OCI-LY7 (cell line): Measurements from ENCODE around the gene KMT2B. TPM values are rescaled to one million over a fixed set of nuclear protein-coding genes. Genes with fewer than 3 reads are reported as not detected.
A peak's percentile ranks its signal among the peaks of the same experiment; 100 is the strongest.

Source experiments
- Bru-seq: library from RNA; stranded (reverse); fragments of 400-500 nt; gene quantifications from one replicate; lab custom pipeline; 2021; lab: Mats Ljungman, UMichigan
- BruChase-seq, 2 experiments: library from RNA; stranded (reverse); fragments of 400-500 nt; gene quantifications; one replicate each; lab custom pipeline; 2021; lab: Mats Ljungman, UMichigan
- BruUV-seq: library from RNA; stranded (reverse); fragments of 400-500 nt; replicated peaks from 2 replicates; lab custom pipeline; 2021; lab: Mats Ljungman, UMichigan
- CTCF ChIA-PET: fragments of 300-600 bp; sonication (Branson Sonifier 250); formaldehyde crosslinking; loops from one replicate; lab custom pipeline; 2022; ENCODE audit warnings: antibody characterized with exemption; ENCODE audit not compliant: unreplicated experiment; lab: Charles Lee
- POLR2A ChIA-PET: fragments of 300-600 bp; sonication (Branson Sonifier 250); formaldehyde crosslinking; loops from one replicate; lab custom pipeline; 2022; ENCODE audit warnings: antibody characterized with exemption; lab: Charles Lee
- DNase-seq: peaks from one replicate; pipeline ENCODE4 v3.0.0-alpha.2; 2015; ENCODE audit warnings: low spot score
- H2AFZ ChIP-seq: fragments of 200-600 bp; sonication (generic), shearing (Covaris generic); 2 replicates; pipeline ENCODE4 v1.6.1; 2014; ENCODE audit warnings: mild to moderate bottlenecking, antibody characterized with exemption, low read length, moderate library complexity
- H3K27ac ChIP-seq: fragments of 200-600 bp; sonication (generic); 2 replicates; pipeline ENCODE4 v1.5.1; 2014; ENCODE audit warnings: mixed run types, low read depth, mild to moderate bottlenecking, moderate library complexity, low read length, inconsistent platforms; ENCODE audit not compliant: poor library complexity, severe bottlenecking
- H3K36me3 ChIP-seq: fragments of 200-600 bp; sonication (generic); 2 replicates; pipeline ENCODE4 v1.6.1; 2014; ENCODE audit warnings: mild to moderate bottlenecking, antibody characterized with exemption, low read length, moderate library complexity, mixed read lengths; ENCODE audit not compliant: insufficient read depth
- H3K4me1 ChIP-seq: fragments of 200-600 bp; sonication (generic); 2 replicates; pipeline ENCODE4 v1.5.1; 2014; ENCODE audit warnings: mild to moderate bottlenecking, low read length; ENCODE audit not compliant: insufficient read depth, poor library complexity, severe bottlenecking
- H3K4me2 ChIP-seq: fragments of 200-600 bp; sonication (generic); 2 replicates; pipeline ENCODE4 v1.6.1; 2014; ENCODE audit warnings: mild to moderate bottlenecking, low read length
- H3K4me3 ChIP-seq: fragments of 200-600 bp; sonication (generic); 2 replicates; pipeline ENCODE4 v1.5.1; 2014; ENCODE audit warnings: mild to moderate bottlenecking, low read depth, low read length; ENCODE audit not compliant: poor library complexity, severe bottlenecking
- H3K79me2 ChIP-seq: fragments of 200-600 bp; sonication (generic); 2 replicates; pipeline ENCODE4 v1.6.1; 2016; ENCODE audit warnings: low read depth, mild to moderate bottlenecking, low read length, moderate library complexity, mixed read lengths; ENCODE audit not compliant: insufficient read depth
- H3K9me2 ChIP-seq: fragments of 200-600 bp; sonication (generic); 2 replicates; pipeline ENCODE4 v1.6.1; 2016; ENCODE audit warnings: mild to moderate bottlenecking, low read length, mixed read lengths; ENCODE audit not compliant: insufficient read depth
- H3K9me3 ChIP-seq: fragments of 200-600 bp; sonication (generic); 2 replicates; pipeline ENCODE4 v1.6.1; 2014; ENCODE audit warnings: mild to moderate bottlenecking, mixed run types, low read length, mixed read lengths
- H4K20me1 ChIP-seq: fragments of 200-600 bp; sonication (generic); 2 replicates; pipeline ENCODE4 v1.6.1; 2014; ENCODE audit warnings: mild to moderate bottlenecking, antibody characterized with exemption, low read length, moderate library complexity, mixed read lengths; ENCODE audit not compliant: insufficient read depth
- CTCF ChIP-seq: fragments of 200-600 bp; sonication (generic); conservative IDR thresholded peaks from 2 replicates; pipeline ENCODE4 v1.5.1; 2014; ENCODE audit warnings: mild to moderate bottlenecking, antibody characterized with exemption, low read length, moderate library complexity, mixed read lengths
- EZH2phosphoT487 ChIP-seq: fragments of 200-600 bp; sonication (generic); IDR thresholded peaks from 2 replicates; pipeline ENCODE4 v1.6.1; 2018; ENCODE audit warnings: low read depth, borderline replicate concordance, mild to moderate bottlenecking, mixed run types, antibody characterized with exemption, low read length, moderate library complexity, mixed read lengths
- intact Hi-C: fragments of 100-400 bp; cut with micrococcal nuclease; formaldehyde crosslinking; loops from one replicate; pipeline ENCODE4 v1.10.0; 2022; ENCODE audit not compliant: unreplicated experiment
- long read RNA-seq: library from polyadenylated mRNA; stranded (forward); transcript quantifications from one replicate; pipeline ENCODE4 v2.0.0, GENCODE V29; 2022
- total RNA-seq, 2 experiments: library from RNA; depleted of rRNA in 1 of 2; stranded (reverse); fragments of >200 nt in 1 of 2; shearing (Covaris generic) in 1 of 2; gene quantifications; 2 replicates each; pipeline ENCODE4 v1.2.3, GENCODE V29; 2014 to 2022

The KMT2B gene, protein sequence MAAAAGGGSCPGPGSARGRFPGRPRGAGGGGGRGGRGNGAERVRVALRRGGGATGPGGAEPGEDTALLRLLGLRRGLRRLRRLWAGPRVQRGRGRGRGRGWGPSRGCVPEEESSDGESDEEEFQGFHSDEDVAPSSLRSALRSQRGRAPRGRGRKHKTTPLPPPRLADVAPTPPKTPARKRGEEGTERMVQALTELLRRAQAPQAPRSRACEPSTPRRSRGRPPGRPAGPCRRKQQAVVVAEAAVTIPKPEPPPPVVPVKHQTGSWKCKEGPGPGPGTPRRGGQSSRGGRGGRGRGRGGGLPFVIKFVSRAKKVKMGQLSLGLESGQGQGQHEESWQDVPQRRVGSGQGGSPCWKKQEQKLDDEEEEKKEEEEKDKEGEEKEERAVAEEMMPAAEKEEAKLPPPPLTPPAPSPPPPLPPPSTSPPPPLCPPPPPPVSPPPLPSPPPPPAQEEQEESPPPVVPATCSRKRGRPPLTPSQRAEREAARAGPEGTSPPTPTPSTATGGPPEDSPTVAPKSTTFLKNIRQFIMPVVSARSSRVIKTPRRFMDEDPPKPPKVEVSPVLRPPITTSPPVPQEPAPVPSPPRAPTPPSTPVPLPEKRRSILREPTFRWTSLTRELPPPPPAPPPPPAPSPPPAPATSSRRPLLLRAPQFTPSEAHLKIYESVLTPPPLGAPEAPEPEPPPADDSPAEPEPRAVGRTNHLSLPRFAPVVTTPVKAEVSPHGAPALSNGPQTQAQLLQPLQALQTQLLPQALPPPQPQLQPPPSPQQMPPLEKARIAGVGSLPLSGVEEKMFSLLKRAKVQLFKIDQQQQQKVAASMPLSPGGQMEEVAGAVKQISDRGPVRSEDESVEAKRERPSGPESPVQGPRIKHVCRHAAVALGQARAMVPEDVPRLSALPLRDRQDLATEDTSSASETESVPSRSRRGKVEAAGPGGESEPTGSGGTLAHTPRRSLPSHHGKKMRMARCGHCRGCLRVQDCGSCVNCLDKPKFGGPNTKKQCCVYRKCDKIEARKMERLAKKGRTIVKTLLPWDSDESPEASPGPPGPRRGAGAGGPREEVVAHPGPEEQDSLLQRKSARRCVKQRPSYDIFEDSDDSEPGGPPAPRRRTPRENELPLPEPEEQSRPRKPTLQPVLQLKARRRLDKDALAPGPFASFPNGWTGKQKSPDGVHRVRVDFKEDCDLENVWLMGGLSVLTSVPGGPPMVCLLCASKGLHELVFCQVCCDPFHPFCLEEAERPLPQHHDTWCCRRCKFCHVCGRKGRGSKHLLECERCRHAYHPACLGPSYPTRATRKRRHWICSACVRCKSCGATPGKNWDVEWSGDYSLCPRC (N-terminal part only)
- total RNA-seq (2014; rRNA removed; shearing (Covaris generic)) (18.0 and 25.2 TPM in 2 replicates), total RNA-seq (2022) (56.2 and 57.2 TPM in 2 replicates), Bru-seq, nascent RNA (percentile 62 among the genes with signal in this experiment), BruChase-seq, experiment 1, labeled RNA remaining after a 6-hour chase (percentile 84 among the genes with signal in this experiment), BruChase-seq, experiment 2, labeled RNA remaining after a 2-hour chase (percentile 85 among the genes with signal in this experiment)
- long read RNA-seq, partial matches to known transcripts, result 18 of 22 reads
- long read RNA-seq, other reads (novel, unspliced or antisense), result 4 of 22 reads

GRCh38 chr19:35717665-35718344 lies at the start of gene KMT2B:
KMT2B (plus strand) TSS chr19:35718003; CDS start chr19:35718019, 16 bp downstream.
- no TSS peak for BruUV-seq
- DNase-seq, result no peak
- peak within 1 kb of the TSS; percentile 80 for H3K4me3 ChIP-seq
- peak within 1 kb of the TSS; percentile 67 for H3K27ac ChIP-seq
- peaks cover 6% of the 10 kb centered on the region for H4K20me1 ChIP-seq
- peaks cover 45% of the 10 kb centered on the region for H3K4me1 ChIP-seq
- ChIA-PET POLR2A (interaction anchor here (1.1 kb wide), 1 partner anchor 26 kb away, joined by 3 read pairs; no protein-coding TSS in a partner anchor), CTCF (no interaction called here)
- peaks cover 31% of the 10 kb centered on the region for H3K36me3 ChIP-seq
- peak within 1 kb of the TSS; percentile 91 for H3K4me2 ChIP-seq
- TF ChIP-seq CTCF (no peak), EZH2phosphoT487 (no peak)
- H3K9me3 ChIP-seq, result no peaks in the 10 kb centered on the region
- no peaks in the 10 kb centered on the region for H3K9me2 ChIP-seq
- intact Hi-C loops, result loop anchor here (1.0 to 5.0 kb wide), 7 partner anchors 19 to 213 kb away; partner anchors contain the start of genes HSPB6 and PROSER3
- peak within 1 kb of the TSS; percentile 27 for H2AFZ ChIP-seq
- H3K79me2 ChIP-seq, result peaks cover 18% of the 10 kb centered on the region

DNA sequence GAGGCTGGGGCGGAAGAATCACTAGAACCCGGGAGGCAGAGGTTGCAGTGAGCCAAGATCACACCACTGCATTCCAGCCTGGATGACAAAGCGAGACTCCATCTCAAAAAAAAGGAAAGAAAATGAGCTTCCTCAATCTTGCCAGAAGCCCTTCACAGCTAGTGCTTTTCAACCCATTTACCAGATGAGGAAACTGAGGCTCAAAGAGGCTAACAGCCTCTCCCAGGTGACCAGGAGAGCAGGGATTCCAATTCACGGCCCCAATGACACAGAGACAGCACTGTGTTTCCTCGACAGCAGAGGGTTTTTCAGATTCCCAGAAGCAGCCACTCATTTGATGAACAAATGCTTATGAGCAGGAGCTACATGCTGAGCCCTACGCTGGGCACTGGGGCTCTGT lies 48.2 kb upstream of the KMT2B start:
- Histone ChIP-seq H3K4me1 (no peaks in the 10 kb centered on the region), H3K9me2 (no peaks in the 10 kb centered on the region), H2AFZ (no peak overlapping the region), H3K79me2 (no peaks in the 10 kb centered on the region), H3K27ac (no peak overlapping the region), H4K20me1 (no peaks in the 10 kb centered on the region), H3K4me2 (no peak overlapping the region), H3K4me3 (no peak overlapping the region), H3K36me3 (no peaks in the 10 kb centered on the region), H3K9me3 (no peaks in the 10 kb centered on the region)
- intact Hi-C loops, result no loop called here
- ChIA-PET CTCF (no interaction called here), POLR2A (no interaction called here)
- DNase-seq, result no peak
- TF ChIP-seq EZH2phosphoT487, result no peak
- no TSS peak for BruUV-seq
